HG03575 (cell line): ENCODE measurements around the gene FHIP1B.
"Not testable (repeated sequence)": the region's sequence is repeated elsewhere in the genome, so short reads cannot be mapped to it uniquely, and the experiment has no call there.

Experiments used
- ATAC-seq: cut with Tn5 transposase; IDR thresholded peaks from one replicate; pipeline ENCODE4 v1.9.1; 2021; ENCODE audit not compliant: unreplicated experiment, insufficient number of reproducible peaks, low FRiP score; ENCODE audit errors: extremely low read depth

FHIP1B gene

GRCh38 chr11:6234387-6235107 lies at the start of gene FHIP1B:
Gene FHIP1B, minus strand, starts transcription at chr11:6234636. Its CDS starts 10,120 bp downstream, at chr11:6224516.
- ATAC-seq = peak; percentile 95

- ATAC-seq = no peak
Observed at GRCh38 chr11:6283453-6284023, 49.1 kb upstream of the FHIP1B start.

GRCh38 chr11:6280809-6281208 lies 46.4 kb upstream of the FHIP1B start:
- ATAC-seq = not testable (repeated sequence)

GRCh38 chr11:6273188-6273587 lies 38.8 kb upstream of the FHIP1B start:
- no peak for ATAC-seq

- ATAC-seq = no peak
Observed at GRCh38 chr11:6271598-6271997, 37.2 kb upstream of the FHIP1B start.

- no peak for ATAC-seq
Observed at GRCh38 chr11:6270584-6271246, 36.3 kb upstream of the FHIP1B start.

GRCh38 chr11:6269994-6270393 lies 35.6 kb upstream of the FHIP1B start:
- ATAC-seq = no peak

GRCh38 chr11:6268820-6269219 lies 34.4 kb upstream of the FHIP1B start:
- no peak for ATAC-seq

GRCh38 chr11:6263662-6264061 lies 29.2 kb upstream of the FHIP1B start:
- ATAC-seq = no peak

- no peak for ATAC-seq
Observed at GRCh38 chr11:6260207-6260726, 25.8 kb upstream of the FHIP1B start.

GRCh38 chr11:6258571-6259081 lies 24.2 kb upstream of the FHIP1B start:
- no peak for ATAC-seq

GRCh38 chr11:6258141-6258540 lies 23.7 kb upstream of the FHIP1B start:
- no peak for ATAC-seq

- peak; percentile 63 for ATAC-seq
Observed at GRCh38 chr11:6253197-6253596, 18.8 kb upstream of the FHIP1B start.

GRCh38 chr11:6251990-6252473 lies 17.6 kb upstream of the FHIP1B start:
- no peak for ATAC-seq

GRCh38 chr11:6251120-6251733 lies 16.8 kb upstream of the FHIP1B start:
- ATAC-seq = no peak

- no peak for ATAC-seq
Observed at GRCh38 chr11:6249770-6250555, 15.5 kb upstream of the FHIP1B start.

- ATAC-seq = not testable (repeated sequence)
Observed at GRCh38 chr11:6248897-6249296, 14.5 kb upstream of the FHIP1B start.

- no peak for ATAC-seq
Observed at GRCh38 chr11:6248248-6248647, 13.8 kb upstream of the FHIP1B start.

- no peak for ATAC-seq
Observed at GRCh38 chr11:6245536-6245935, 11.1 kb upstream of the FHIP1B start.
